Measurements from ENCODE around the gene CDH23. TPM values are rescaled to one million over a fixed set of nuclear protein-coding genes. Genes with fewer than 3 reads are reported as not detected.

The CDH23 gene
- total RNA-seq, 4 donors from 2014 or later, result 14.4 to 29.6 (median 19.7) TPM

GRCh38 chr10:71712572-71713134 is 315.9 kb downstream of the CDH23 start:
- H3K27ac ChIP-seq (replicated peaks in 1 of 4), result peak overlapping the region; percentile 88 to 93 (median 91)
- H3K4me1 ChIP-seq, result peaks cover 52 to 65% (median 63%) of the 10 kb centered on the region in 4 donors
- WGBS, result 61% methylated on average over 13 of the region's 17 CpGs
- no peak for TF ChIP-seq POLR2A (IDR thresholded peaks at IDR 0.05; ENCODE audit: low read depth)
- TF ChIP-seq, protein P1, sequence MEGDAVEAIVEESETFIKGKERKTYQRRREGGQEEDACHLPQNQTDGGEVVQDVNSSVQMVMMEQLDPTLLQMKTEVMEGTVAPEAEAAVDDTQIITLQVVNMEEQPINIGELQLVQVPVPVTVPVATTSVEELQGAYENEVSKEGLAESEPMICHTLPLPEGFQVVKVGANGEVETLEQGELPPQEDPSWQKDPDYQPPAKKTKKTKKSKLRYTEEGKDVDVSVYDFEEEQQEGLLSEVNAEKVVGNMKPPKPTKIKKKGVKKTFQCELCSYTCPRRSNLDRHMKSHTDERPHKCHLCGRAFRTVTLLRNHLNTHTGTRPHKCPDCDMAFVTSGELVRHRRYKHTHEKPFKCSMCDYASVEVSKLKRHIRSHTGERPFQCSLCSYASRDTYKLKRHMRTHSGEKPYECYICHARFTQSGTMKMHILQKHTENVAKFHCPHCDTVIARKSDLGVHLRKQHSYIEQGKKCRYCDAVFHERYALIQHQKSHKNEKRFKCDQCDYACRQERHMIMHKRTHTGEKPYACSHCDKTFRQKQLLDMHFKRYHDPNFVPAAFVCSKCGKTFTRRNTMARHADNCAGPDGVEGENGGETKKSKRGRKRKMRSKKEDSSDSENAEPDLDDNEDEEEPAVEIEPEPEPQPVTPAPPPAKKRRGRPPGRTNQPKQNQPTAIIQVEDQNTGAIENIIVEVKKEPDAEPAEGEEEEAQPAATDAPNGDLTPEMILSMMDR (IDR thresholded peaks at IDR 0.05), result no peak
- no peak for TF ChIP-seq POLR2AphosphoS5 (IDR thresholded peaks at IDR 0.05)
- TF ChIP-seq EP300 (IDR thresholded peaks at IDR 0.05), result no peak
- H3K9me3 ChIP-seq, result no peaks in the 10 kb centered on the region
- intact Hi-C loops (cut with DNase I), result loop anchor here (5.0 kb wide), 1 partner anchor 60 kb away; the partner anchor contains the start of gene VSIR
- H3K4me3 ChIP-seq, result peak overlapping the region in 1 of 4 donors; percentile 18
- H3K27me3 ChIP-seq, result no peaks in the 10 kb centered on the region
- no peak for DNase-seq (ENCODE audit: extremely low spot score)
- no peaks in the 10 kb centered on the region for H3K36me3 ChIP-seq

DNA sequence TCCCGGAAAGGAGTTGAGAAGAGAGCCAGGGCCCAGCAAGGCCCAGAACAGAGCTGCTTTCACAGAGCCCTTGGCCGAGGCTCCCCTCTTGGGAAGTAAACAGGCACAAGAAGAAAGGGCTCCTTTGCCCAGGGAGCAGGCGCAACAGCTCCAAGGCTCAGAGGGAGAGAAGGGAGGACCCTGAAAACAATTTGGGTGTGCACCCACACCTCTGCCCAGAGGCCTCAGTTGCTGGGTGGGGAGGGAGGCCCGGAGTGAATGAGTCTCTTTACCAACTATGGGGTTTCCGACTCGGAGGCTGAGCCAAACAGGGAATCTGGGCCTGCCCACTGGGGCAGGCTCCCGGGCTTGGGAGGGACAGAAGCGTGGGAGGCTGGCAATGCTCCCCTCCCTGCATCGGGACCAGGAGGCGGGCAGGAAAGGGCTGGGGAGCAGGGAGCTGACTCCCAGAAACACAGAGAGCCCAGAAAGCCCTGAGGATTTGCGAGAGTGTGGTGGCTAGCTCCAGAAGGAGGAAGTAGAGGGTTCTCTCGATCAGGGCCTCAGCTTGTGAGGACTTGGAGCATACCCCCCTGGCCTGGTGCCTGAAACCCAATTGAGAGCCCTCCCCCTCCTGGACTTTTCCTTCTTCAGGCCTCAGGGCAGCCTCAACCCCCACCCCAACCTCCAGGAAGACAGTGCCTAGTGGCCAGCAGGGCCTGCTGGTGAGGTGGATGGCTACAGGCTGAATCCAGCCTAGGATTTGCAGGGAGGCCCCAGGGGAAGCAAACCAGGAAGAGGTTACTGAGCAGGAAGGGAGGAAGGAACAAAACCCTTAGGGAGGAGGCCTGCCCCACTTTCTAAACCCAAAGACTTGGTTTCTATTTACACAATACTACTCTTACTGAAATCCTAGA is 316.7 kb downstream of the CDH23 start:
- WGBS, result 3% methylated on average over 12 of the region's 12 CpGs
- peak; percentile 97 for DNase-seq (ENCODE audit: extremely low spot score)

DNA sequence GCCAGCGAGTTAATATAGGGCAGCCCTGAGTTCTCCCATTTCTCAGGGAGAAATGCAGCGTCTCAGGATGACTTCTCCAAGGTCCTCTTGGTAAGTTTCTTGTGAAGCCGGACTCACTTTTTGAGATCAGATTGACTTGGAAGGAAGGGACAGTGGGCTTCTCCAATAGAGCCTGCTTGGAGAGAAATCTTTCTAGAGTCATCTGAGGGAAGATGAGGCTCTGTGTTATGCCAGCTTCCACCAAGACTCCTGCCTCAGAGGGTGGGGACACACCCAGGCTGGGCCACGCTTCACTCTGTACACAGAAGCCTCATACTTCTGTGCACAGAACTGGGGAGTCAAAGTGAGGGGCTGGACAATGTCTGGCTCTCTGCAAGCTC is 317.3 kb downstream of the CDH23 start:
- intact Hi-C loops (cut with DNase I), result loop anchor here (5.0 kb wide), 1 partner anchor 58 kb away; the partner anchor contains the start of gene VSIR
- Histone ChIP-seq H3K4me3 (peak overlapping the region in 2 of 4 donors; percentile 13 to 15), H3K9me3 (no peaks in the 10 kb centered on the region), H3K27me3 (no peaks in the 10 kb centered on the region), H3K27ac (replicated peaks in 1 of 4) (peak overlapping the region; percentile 88 to 93 (median 91)), H3K4me1 (peaks cover 60 to 69% (median 67%) of the 10 kb centered on the region in 4 donors), H3K36me3 (no peaks in the 10 kb centered on the region)
- DNase-seq (ENCODE audit: extremely low spot score), result no peak
- TF ChIP-seq EP300 (IDR thresholded peaks at IDR 0.05), result no peak
- TF ChIP-seq POLR2AphosphoS5 (IDR thresholded peaks at IDR 0.05), result no peak
- TF ChIP-seq, protein P1 (IDR thresholded peaks at IDR 0.05), result no peak
- no peak for TF ChIP-seq POLR2A (IDR thresholded peaks at IDR 0.05; ENCODE audit: low read depth)
- WGBS, result 45% methylated on average over 4 of the region's 4 CpGs

More for the DNA sequence above, 316.7 kb downstream of the CDH23 start:
- Histone ChIP-seq H3K9me3 (no peaks in the 10 kb centered on the region), H3K4me1 (peaks cover 55 to 65% (median 64%) of the 10 kb centered on the region in 4 donors), H3K27me3 (no peaks in the 10 kb centered on the region), H3K4me3 (peak overlapping the region in 3 of 4 donors; percentile 13 to 30 (median 18)), H3K36me3 (no peaks in the 10 kb centered on the region), H3K27ac (replicated peaks in 1 of 4) (peak overlapping the region; percentile 88 to 93 (median 91))
- intact Hi-C loops (cut with DNase I), result loop anchor here (5.0 kb wide), 1 partner anchor 59 kb away; the partner anchor contains the start of gene VSIR
- TF ChIP-seq POLR2AphosphoS5 (IDR thresholded peaks at IDR 0.05) (peak; percentile 54 to 83), EP300 (IDR thresholded peaks at IDR 0.05) (no peak)
- TF ChIP-seq, protein P1 (IDR thresholded peaks at IDR 0.05), result peak in 1 of 3 experiments; percentile 14

DNA sequence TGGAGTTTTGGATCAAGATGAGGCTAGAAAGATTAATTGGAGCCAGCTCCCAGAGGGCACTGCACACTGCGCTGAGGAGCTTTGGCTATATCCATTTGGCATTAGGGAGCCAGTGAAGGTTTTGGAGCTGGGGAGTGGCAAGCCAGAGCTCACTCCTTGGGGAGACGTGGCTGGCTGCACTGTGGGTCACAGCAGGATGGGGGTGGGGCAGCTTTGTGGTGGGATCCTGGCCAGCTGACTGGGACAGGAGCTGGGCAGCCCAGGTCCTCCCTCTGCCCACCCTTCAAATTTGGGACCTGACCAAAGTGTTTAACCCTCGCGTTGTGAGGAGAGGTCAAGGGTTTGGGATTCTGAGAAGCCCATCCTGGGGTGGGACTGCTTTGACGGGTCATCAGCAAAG is 317.9 kb downstream of the CDH23 start:
- Histone ChIP-seq H3K9me3 (no peaks in the 10 kb centered on the region), H3K4me1 (peaks cover 66 to 75% (median 73%) of the 10 kb centered on the region in 4 donors), H3K27me3 (no peaks in the 10 kb centered on the region), H3K27ac (replicated peaks in 1 of 4) (peak overlapping the region; percentile 88 to 93 (median 91)), H3K36me3 (no peaks in the 10 kb centered on the region), H3K4me3 (no peak overlapping the region)
- no peak for DNase-seq (ENCODE audit: extremely low spot score)
- 82% methylated on average over 2 of the region's 5 CpGs for WGBS
- intact Hi-C loops (cut with DNase I), result loop anchor here (5.0 kb wide), 1 partner anchor 58 kb away; the partner anchor contains the start of gene VSIR
- TF ChIP-seq POLR2AphosphoS5 (IDR thresholded peaks at IDR 0.05) (no peak), EP300 (IDR thresholded peaks at IDR 0.05) (no peak), POLR2A (IDR thresholded peaks at IDR 0.05; ENCODE audit: low read depth) (no peak)
- TF ChIP-seq, protein P1 (IDR thresholded peaks at IDR 0.05), result no peak
